DLD1 (cell line): Measurements from ENCODE around the gene CDH4.

Source experiments
- in situ Hi-C: cut with HindIII; loops from 2 replicates; pipeline ENCODE4 v1.10.0; 2017; ENCODE audit warnings: low sequenced_read_pairs

CDH4 gene

GRCh38 chr20:61594198-61594597, 342.1 kb downstream of the CDH4 start:
- in situ Hi-C loops, result no loop called here

- in situ Hi-C loops, result no loop called here
These were observed 343.2 kb downstream of the CDH4 start for GRCh38 chr20:61595216-61595615.

GRCh38 chr20:61596687-61597330, 344.7 kb downstream of the CDH4 start:
- in situ Hi-C loops, result no loop called here

- in situ Hi-C loops, result no loop called here
These were observed 345.9 kb downstream of the CDH4 start for GRCh38 chr20:61597996-61598395.

GRCh38 chr20:61598586-61598985, 346.5 kb downstream of the CDH4 start:
- in situ Hi-C loops, result no loop called here

GRCh38 chr20:61599061-61599531, 347.0 kb downstream of the CDH4 start:
- in situ Hi-C loops, result no loop called here

GRCh38 chr20:61599541-61599992, 347.5 kb downstream of the CDH4 start:
- in situ Hi-C loops, result no loop called here

GRCh38 chr20:61600016-61600415, 348.0 kb downstream of the CDH4 start:
- in situ Hi-C loops, result no loop called here

GRCh38 chr20:61601361-61601760, 349.3 kb downstream of the CDH4 start:
- in situ Hi-C loops, result no loop called here

GRCh38 chr20:61601853-61602252, 349.8 kb downstream of the CDH4 start:
- in situ Hi-C loops, result no loop called here

GRCh38 chr20:61603715-61604114, 351.7 kb downstream of the CDH4 start:
- in situ Hi-C loops, result no loop called here

GRCh38 chr20:61604549-61604948, 352.5 kb downstream of the CDH4 start:
- in situ Hi-C loops, result no loop called here

- in situ Hi-C loops, result no loop called here
These were observed 353.2 kb downstream of the CDH4 start for GRCh38 chr20:61605283-61605682.

GRCh38 chr20:61605862-61606557, 353.9 kb downstream of the CDH4 start:
- in situ Hi-C loops, result no loop called here

GRCh38 chr20:61608275-61609085, 356.4 kb downstream of the CDH4 start:
- in situ Hi-C loops, result no loop called here

GRCh38 chr20:61609461-61609860, 357.4 kb downstream of the CDH4 start:
- in situ Hi-C loops, result no loop called here

GRCh38 chr20:61611401-61612180, 359.5 kb downstream of the CDH4 start:
- in situ Hi-C loops, result no loop called here

GRCh38 chr20:61613917-61614705, 362.1 kb downstream of the CDH4 start:
- in situ Hi-C loops, result no loop called here

GRCh38 chr20:61614706-61615100, 362.6 kb downstream of the CDH4 start:
- in situ Hi-C loops, result no loop called here

- in situ Hi-C loops, result no loop called here
These were observed 363.7 kb downstream of the CDH4 start for GRCh38 chr20:61615806-61616205.
